Measurements from ENCODE around the gene CCL16.

Gene CCL16

DNA sequence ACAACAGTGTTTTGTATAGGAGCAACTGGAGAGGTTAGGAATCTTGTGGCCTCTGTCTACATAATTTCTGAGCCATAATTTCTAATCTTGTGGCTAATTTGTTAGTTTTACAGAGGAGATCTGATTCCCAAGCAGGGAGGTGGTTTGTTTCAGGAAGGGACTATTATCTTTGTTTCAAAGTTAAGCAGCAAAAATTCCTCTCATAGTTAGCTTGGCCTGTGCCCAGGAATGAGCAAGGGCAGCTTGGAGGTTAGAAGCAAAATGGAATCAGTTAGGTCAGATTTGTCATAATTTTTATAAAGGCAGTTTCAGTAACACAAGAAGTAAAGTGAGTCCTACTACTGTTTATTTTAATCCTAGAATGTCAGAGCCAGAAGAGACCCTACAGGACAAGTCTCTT, 48.7 kb downstream of the CCL16 start:
- H3K27me3 ChIP-seq (ENCODE audit: insufficient read depth, low read depth, severe bottlenecking), result no peaks in the 10 kb centered on the region
- no peak overlapping the region for H3K4me3 ChIP-seq (ENCODE audit: low read depth, low read length)
- H3K9me3 ChIP-seq (ENCODE audit: severe bottlenecking), result no peaks in the 10 kb centered on the region
- TF ChIP-seq, protein P1, sequence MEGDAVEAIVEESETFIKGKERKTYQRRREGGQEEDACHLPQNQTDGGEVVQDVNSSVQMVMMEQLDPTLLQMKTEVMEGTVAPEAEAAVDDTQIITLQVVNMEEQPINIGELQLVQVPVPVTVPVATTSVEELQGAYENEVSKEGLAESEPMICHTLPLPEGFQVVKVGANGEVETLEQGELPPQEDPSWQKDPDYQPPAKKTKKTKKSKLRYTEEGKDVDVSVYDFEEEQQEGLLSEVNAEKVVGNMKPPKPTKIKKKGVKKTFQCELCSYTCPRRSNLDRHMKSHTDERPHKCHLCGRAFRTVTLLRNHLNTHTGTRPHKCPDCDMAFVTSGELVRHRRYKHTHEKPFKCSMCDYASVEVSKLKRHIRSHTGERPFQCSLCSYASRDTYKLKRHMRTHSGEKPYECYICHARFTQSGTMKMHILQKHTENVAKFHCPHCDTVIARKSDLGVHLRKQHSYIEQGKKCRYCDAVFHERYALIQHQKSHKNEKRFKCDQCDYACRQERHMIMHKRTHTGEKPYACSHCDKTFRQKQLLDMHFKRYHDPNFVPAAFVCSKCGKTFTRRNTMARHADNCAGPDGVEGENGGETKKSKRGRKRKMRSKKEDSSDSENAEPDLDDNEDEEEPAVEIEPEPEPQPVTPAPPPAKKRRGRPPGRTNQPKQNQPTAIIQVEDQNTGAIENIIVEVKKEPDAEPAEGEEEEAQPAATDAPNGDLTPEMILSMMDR (IDR thresholded peaks at IDR 0.05; ENCODE audit: low read depth, low read length), result no peak
- H3K36me3 ChIP-seq, result no peaks in the 10 kb centered on the region
- H3K27ac ChIP-seq, result no peak overlapping the region
- DNase-seq, result no peak

DNA sequence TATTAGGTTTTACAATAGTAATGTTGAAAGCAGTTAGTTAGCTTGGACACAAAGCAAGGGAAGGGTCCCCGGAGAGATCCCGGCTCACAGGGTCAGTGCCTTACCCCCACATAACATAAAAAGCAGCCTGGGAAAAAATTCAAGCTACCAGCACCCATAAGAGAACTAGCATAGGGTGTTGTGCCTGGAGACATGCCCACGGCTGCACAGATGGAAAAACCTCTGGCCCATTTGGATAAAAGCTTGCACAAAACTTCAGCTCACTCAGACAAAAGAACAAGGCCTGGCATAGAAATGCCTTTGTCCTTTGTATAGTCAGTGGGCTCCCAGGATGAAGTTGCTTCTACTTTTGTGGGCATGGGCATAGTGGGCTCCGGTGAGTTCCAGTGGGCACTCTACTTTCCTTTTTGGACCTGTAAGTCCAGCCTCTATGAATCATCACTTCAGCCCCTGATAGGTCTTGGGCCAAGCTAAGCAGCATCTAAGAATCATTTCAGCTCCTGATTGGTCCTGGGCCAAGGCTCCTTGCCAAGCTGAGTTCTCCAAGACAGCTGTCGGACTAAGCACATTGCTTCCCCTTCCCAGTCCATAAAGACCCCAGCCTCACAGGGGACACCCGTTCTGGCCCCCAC, 49.4 kb downstream of the CCL16 start:
- DNase-seq, result no peak
- Histone ChIP-seq H3K27me3 (ENCODE audit: insufficient read depth, low read depth, severe bottlenecking) (no peaks in the 10 kb centered on the region), H3K27ac (no peak overlapping the region), H3K4me3 (ENCODE audit: low read depth, low read length) (no peak overlapping the region), H3K9me3 (ENCODE audit: severe bottlenecking) (no peaks in the 10 kb centered on the region), H3K36me3 (no peaks in the 10 kb centered on the region)
- TF ChIP-seq, protein P1 (IDR thresholded peaks at IDR 0.05; ENCODE audit: low read depth, low read length), result no peak

DNA sequence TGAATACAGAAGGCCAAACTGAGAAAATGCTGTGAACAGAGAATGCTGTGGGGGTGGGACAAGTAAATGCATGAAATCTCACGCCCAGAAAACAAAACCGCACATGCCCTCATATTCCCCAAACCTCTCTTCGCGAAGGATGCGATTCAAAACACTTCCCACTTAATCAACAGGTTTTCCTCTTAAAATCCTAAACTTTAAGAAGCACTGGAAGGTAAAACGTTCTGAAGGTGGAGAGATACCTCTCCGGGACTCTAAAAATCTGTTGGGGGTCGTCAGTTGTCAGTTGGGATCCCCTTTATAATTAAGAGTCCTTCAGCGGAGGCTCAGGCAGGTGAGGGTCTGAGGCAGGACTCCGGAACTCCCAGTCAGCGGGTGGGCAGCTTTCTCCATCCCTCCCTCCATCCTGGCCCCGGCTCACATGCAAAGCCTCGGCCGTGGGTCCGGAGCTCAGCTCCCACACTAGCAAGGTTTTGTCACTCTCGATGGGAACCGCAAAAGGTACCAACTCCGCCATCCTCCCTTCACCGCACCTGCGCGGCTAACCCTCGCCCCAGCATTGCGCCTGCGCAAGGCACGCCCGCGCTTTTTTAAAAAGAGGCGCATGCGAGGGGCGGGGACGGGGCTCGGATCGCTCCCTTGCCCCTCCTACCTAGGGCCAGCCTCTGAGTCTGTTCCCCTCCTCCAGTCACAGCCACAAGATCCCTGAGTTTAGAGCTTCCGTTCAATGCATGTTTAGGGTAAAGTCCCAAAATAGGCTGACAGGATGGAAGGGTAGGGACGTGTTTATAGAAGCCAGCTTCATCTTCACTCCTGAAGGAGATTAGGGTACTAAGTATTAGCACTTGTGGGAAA, 50.9 kb downstream of the CCL16 start, which contains the start of gene RDM1:
Gene RDM1, minus strand, starts transcription at position 563 of the 855 bp plus-strand sequence. Its CDS starts 46 bp downstream, at position 517.
- peak within 1 kb of the TSS; percentile 33 for H3K27ac ChIP-seq
- no peaks in the 10 kb centered on the region for H3K9me3 ChIP-seq (ENCODE audit: severe bottlenecking)
- TF ChIP-seq, protein P1 (IDR thresholded peaks at IDR 0.05; ENCODE audit: low read depth, low read length), result no peak
- H3K4me3 ChIP-seq (ENCODE audit: low read depth, low read length), result peak within 1 kb of the TSS; percentile 69
- peaks cover under 1% of the 10 kb centered on the region; the same call in 1 of the 2 replicates for H3K36me3 ChIP-seq
- DNase-seq, result peak; percentile 91
- no peaks in the 10 kb centered on the region for H3K27me3 ChIP-seq (ENCODE audit: insufficient read depth, low read depth, severe bottlenecking)

DNA sequence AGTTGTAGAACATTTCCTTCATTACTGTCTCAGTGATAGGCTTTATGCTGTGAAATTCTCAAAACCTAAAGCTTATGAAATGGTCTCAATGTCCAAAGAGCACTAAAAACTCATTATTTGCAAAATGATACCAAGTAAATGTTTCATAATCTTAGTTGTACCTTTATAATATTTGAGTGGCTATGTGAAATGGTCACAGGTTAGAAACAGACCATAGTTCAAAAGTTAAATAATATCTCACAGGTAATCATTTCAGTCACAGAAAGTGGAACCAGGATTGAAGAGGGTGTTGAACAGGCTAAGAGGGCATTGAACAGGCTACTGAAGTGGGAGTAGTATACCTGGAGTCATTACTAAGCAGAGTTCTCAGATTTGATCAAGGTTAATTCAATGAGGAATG, 53.6 kb downstream of the CCL16 start:
- Histone ChIP-seq H3K4me3 (ENCODE audit: low read depth, low read length) (no peak overlapping the region), H3K27ac (no peak overlapping the region), H3K36me3 (peaks cover 6% of the 10 kb centered on the region; the same call in 1 of the 2 replicates), H3K9me3 (ENCODE audit: severe bottlenecking) (no peaks in the 10 kb centered on the region), H3K27me3 (ENCODE audit: insufficient read depth, low read depth, severe bottlenecking) (no peaks in the 10 kb centered on the region)
- no peak for DNase-seq
- TF ChIP-seq, protein P1 (IDR thresholded peaks at IDR 0.05; ENCODE audit: low read depth, low read length), result no peak
